HG03354 (cell line): ENCODE measurements around the gene TNFSF10.
"Not testable (repeated sequence)": the region's sequence is repeated elsewhere in the genome, so short reads cannot be mapped to it uniquely, and the experiment has no call there.

Experiments used
- ATAC-seq: cut with Tn5 transposase; IDR thresholded peaks from one replicate; pipeline ENCODE4 v1.9.1; 2021; ENCODE audit warnings: mild to moderate bottlenecking; ENCODE audit not compliant: unreplicated experiment, poor library complexity, severe bottlenecking

TNFSF10 gene

GRCh38 chr3:172546105-172546504, 22.9 kb upstream of the TNFSF10 start:
- ATAC-seq, result no peak

- no peak for ATAC-seq
Measured at GRCh38 chr3:172544404-172544803, 21.2 kb upstream of the TNFSF10 start.

GRCh38 chr3:172543884-172544283, 20.7 kb upstream of the TNFSF10 start:
- no peak for ATAC-seq

- no peak for ATAC-seq
Measured at GRCh38 chr3:172543419-172543818, 20.2 kb upstream of the TNFSF10 start.

- no peak for ATAC-seq
Measured at GRCh38 chr3:172542999-172543398, 19.8 kb upstream of the TNFSF10 start.

GRCh38 chr3:172541945-172542488, 18.8 kb upstream of the TNFSF10 start:
- no peak for ATAC-seq

- ATAC-seq, result no peak
Measured at GRCh38 chr3:172540049-172540448, 16.8 kb upstream of the TNFSF10 start.

- ATAC-seq, result no peak
Measured at GRCh38 chr3:172539273-172539672, 16.0 kb upstream of the TNFSF10 start.

GRCh38 chr3:172538368-172539151, 15.3 kb upstream of the TNFSF10 start:
- no peak for ATAC-seq

GRCh38 chr3:172537507-172538158, 14.4 kb upstream of the TNFSF10 start:
- ATAC-seq, result no peak

GRCh38 chr3:172536993-172537419, 13.8 kb upstream of the TNFSF10 start:
- ATAC-seq, result no peak

- ATAC-seq, result no peak
Measured at GRCh38 chr3:172536505-172536904, 13.3 kb upstream of the TNFSF10 start.

GRCh38 chr3:172530566-172530965, 7.3 kb upstream of the TNFSF10 start:
- ATAC-seq, result peak; percentile 63

- ATAC-seq, result peak; percentile 56
Measured at GRCh38 chr3:172530101-172530561, 6.9 kb upstream of the TNFSF10 start.

- no peak for ATAC-seq
Measured at GRCh38 chr3:172528677-172529076, 5.4 kb upstream of the TNFSF10 start.

GRCh38 chr3:172527306-172527705, 4.1 kb upstream of the TNFSF10 start:
- ATAC-seq, result no peak

- ATAC-seq, result no peak
Measured at GRCh38 chr3:172525116-172525613, 1.9 kb upstream of the TNFSF10 start.

GRCh38 chr3:172524611-172525010, 1.4 kb upstream of the TNFSF10 start:
- ATAC-seq, result no peak

- ATAC-seq, result not testable (repeated sequence)
Measured at GRCh38 chr3:172521837-172522726, 1.1 kb downstream of the TNFSF10 start.
